AG09309 (cell line): ENCODE data around the gene NOC2L.

ENCODE experiments used
- DNase-seq: peaks from one replicate; pipeline ENCODE4 v3.0.0-alpha.2; 2010; ENCODE audit warnings: low read depth
- H3K4me3 ChIP-seq: 2 replicates; pipeline ENCODE4 v1.5.1; 2011; ENCODE audit warnings: mild to moderate bottlenecking, low read depth, low read length, moderate library complexity; ENCODE audit not compliant: control insufficient read depth
- TF ChIP-seq, protein P1 (sequence below): IDR thresholded peaks from 2 replicates; pipeline ENCODE4 v1.5.1; 2011; ENCODE audit warnings: mild to moderate bottlenecking, low read depth, low read length, inconsistent platforms; ENCODE audit not compliant: insufficient read depth, control insufficient read depth; ENCODE audit errors: missing control alignments

Gene NOC2L

GRCh38 chr1:911875-912739 is 46.9 kb downstream of the NOC2L start:
- DNase-seq = no peak
- TF ChIP-seq, protein P1, sequence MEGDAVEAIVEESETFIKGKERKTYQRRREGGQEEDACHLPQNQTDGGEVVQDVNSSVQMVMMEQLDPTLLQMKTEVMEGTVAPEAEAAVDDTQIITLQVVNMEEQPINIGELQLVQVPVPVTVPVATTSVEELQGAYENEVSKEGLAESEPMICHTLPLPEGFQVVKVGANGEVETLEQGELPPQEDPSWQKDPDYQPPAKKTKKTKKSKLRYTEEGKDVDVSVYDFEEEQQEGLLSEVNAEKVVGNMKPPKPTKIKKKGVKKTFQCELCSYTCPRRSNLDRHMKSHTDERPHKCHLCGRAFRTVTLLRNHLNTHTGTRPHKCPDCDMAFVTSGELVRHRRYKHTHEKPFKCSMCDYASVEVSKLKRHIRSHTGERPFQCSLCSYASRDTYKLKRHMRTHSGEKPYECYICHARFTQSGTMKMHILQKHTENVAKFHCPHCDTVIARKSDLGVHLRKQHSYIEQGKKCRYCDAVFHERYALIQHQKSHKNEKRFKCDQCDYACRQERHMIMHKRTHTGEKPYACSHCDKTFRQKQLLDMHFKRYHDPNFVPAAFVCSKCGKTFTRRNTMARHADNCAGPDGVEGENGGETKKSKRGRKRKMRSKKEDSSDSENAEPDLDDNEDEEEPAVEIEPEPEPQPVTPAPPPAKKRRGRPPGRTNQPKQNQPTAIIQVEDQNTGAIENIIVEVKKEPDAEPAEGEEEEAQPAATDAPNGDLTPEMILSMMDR = no peak
- H3K4me3 ChIP-seq = no peak overlapping the region

- H3K4me3 ChIP-seq = no peak overlapping the region
- TF ChIP-seq, protein P1 = no peak
- no peak for DNase-seq
These were observed 48.0 kb downstream of the NOC2L start for GRCh38 chr1:910881-911721.

DNA sequence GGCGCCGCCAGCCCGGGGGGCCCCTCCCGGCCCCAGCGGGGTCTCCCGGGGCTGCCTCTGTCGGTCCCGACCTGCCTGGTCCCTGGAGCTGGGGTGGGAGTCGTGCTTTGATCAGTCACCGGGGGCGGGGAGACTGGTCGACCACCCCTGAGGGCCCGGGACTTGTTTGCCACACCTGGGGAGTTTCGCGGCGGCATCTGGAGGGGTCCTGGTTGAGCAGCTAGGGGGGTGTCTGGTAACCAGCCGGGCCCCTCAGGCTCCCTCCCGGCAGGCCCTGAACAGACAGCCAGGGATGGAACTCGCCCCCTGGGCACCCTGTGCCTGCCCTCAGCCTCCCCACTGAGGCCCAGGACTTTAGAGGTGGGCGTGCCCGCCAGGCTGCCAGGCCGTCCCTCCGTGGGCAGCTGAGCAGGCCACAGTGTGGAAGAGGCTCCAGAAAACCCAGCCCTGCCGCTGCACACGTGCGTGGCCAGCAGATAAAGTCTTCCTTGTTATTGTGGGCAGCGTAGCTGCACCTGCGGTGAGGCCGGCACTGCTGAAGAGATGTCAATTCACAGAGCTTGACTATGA is 48.7 kb downstream of the NOC2L start:
- TF ChIP-seq, protein P1 = no peak
- DNase-seq = no peak
- H3K4me3 ChIP-seq = no peak overlapping the region

- DNase-seq = no peak
- TF ChIP-seq, protein P1 = no peak
- H3K4me3 ChIP-seq = no peak overlapping the region
These were observed 49.2 kb downstream of the NOC2L start for GRCh38 chr1:909861-910310.

GRCh38 chr1:908661-909060 is 50.4 kb downstream of the NOC2L start:
- no peak for DNase-seq
- TF ChIP-seq, protein P1 = no peak
- H3K4me3 ChIP-seq = no peak overlapping the region
